ENCODE results near the gene SULT4A1. TPM values are rescaled to one million over a fixed set of nuclear protein-coding genes. Genes with fewer than 3 reads are reported as not detected.

Gene SULT4A1
- total RNA-seq, 1 experiment from 2014 or later: 8.4 TPM

DNA sequence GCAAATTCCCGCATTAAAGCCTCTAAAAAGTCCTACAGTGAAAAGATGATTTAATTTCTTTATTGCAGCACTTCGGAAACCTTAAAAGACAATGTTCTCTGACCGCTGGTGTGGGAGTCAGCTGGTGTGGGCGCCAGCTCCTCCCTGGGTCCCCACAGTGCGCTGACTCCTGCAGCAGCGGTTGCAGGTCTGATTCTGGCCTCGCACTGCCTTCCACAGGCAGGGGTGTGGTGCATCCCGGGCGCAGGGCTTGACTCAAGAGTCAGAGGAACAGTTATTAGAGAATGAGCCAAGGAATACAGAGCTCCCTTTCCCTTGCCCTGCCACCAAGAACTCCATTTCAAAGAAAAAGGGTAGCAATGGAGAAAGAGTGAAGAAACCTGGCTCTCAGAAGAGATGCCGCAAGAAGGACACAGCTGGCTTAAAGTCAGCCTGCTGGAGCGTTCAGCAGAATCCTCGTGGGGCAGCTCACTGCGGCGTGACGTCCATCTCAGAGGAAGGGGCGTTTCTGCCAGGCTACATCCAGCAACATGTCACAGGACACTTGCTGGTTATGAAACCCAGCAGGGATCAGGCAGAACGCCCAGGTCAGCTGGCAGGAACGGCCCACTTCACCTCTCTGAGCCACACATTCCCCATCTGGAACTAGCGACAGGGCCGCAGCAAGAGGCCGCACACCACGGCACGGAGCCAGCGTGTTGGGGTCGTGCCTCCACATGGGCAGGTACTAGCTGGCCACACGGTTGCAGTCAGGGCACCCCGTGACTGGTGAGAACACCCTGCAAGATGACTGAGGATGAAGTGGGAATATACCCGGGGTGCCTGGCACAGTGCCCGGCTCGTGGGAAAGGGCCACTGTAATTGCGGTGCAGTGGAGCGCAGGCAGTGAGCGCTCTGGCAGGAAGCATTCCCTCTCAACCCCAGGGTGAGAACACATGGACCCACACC, 32.1 kb downstream of the SULT4A1 start:
- Histone ChIP-seq H3K4me1 (ENCODE audit: control insufficient read depth in 1 of 2, insufficient read depth in 2 of 2, low read length in 2 of 2) (no peaks in the 10 kb centered on the region), H3K36me3 (ENCODE audit: control insufficient read depth in 1 of 2, insufficient read depth in 2 of 2, low read length in 2 of 2) (no peaks in the 10 kb centered on the region), H2AFZ (ENCODE audit: low read depth, low read length, poor library complexity, severe bottlenecking) (no peak overlapping the region), H3K9ac (ENCODE audit: low read length) (no peak overlapping the region), H3K4me3 (replicated peaks in 1 of 2; ENCODE audit: low read depth in 1 of 2, low read length in 2 of 2) (no peak overlapping the region), H3K4me2 (ENCODE audit: low read length) (no peak overlapping the region), H3K9me3 (ENCODE audit: control insufficient read depth in 1 of 2, insufficient read depth in 1 of 2, low read depth in 1 of 2, low read length in 2 of 2) (no peaks in the 10 kb centered on the region), H4K20me1 (ENCODE audit: insufficient read depth) (no peaks in the 10 kb centered on the region), H3K27me3 (ENCODE audit: insufficient read depth, low read length) (0 out of 2 replicates have a peak, but pooled peaks cover 2% of the 10 kb centered on the region), H3K79me2 (ENCODE audit: insufficient read depth, low read length) (no peaks in the 10 kb centered on the region), H3K9me2 (ENCODE audit: insufficient read depth) (no peaks in the 10 kb centered on the region), H3K27ac (ENCODE audit: low read depth, low read length) (no peak overlapping the region)
- intact Hi-C loops (cut with micrococcal nuclease): no loop called here
- RAD21 ChIA-PET (ENCODE audit: low non-redundant PET in 1 of 2, low total read pairs in 2 of 2, uncharacterized antibody in 2 of 2, unreplicated experiment in 2 of 2): no interaction called here
- DNase-seq (ENCODE audit: low read depth, low spot score): no peak
- TF ChIP-seq JUND (IDR thresholded peaks at IDR 0.05): no peak
- TF ChIP-seq TCF7L2 (IDR thresholded peaks at IDR 0.05; ENCODE audit: borderline replicate concordance, extremely low read depth, insufficient read depth, insufficient read length): no peak
- TF ChIP-seq REST (IDR thresholded peaks at IDR 0.05; ENCODE audit: low read depth): no peak
- TF ChIP-seq YY1 (IDR thresholded peaks at IDR 0.05; ENCODE audit: extremely low read depth, insufficient replicate concordance, low read depth, low read length): no peak
- no peak for TF ChIP-seq ZFX (IDR thresholded peaks at IDR 0.05)
- TF ChIP-seq EZH2phosphoT487 (IDR thresholded peaks at IDR 0.05; ENCODE audit: borderline replicate concordance): no peak
- TF ChIP-seq ZNF274 (IDR thresholded peaks at IDR 0.05; ENCODE audit: low read depth, low read length): no peak
- no peak for TF ChIP-seq EZH2 (IDR thresholded peaks at IDR 0.05)
- TF ChIP-seq RAD21 (IDR thresholded peaks at IDR 0.05; ENCODE audit: low read depth): no peak
- TF ChIP-seq FOSL1 (IDR thresholded peaks at IDR 0.05; ENCODE audit: low read depth): no peak
- no peak for ATAC-seq
- no TSS peak for BruUV-seq (replicated peaks)
- CTCF ChIA-PET: interaction anchor here (0.6 kb wide), 1 partner anchor 452 kb away, joined by 3 read pairs; no protein-coding TSS in a partner anchor
- POLR2A ChIA-PET: no interaction called here

Measured in HCT116 (cell line).